Gastroesophageal sphincter (tissue), 4 donors: ENCODE results near the gene GALNT12. TPM values are rescaled to one million over a fixed set of nuclear protein-coding genes. Genes with fewer than 3 reads are reported as not detected.

Experiments used
- ATAC-seq: fragments of 150-250 bp; one replicate; pipeline ENCODE4 v1.9.1; 2016; ENCODE audit warnings: mild to moderate bottlenecking, moderate library complexity
- H3K27ac ChIP-seq, 4 donors: fragments of 200-600 bp; sonication (generic) in 3 of 4; 1 replicate in 3 of 4; 2 replicates in 1 of 4; pipeline ENCODE4 v1.5.1; 2016 to 2019
- H3K27me3 ChIP-seq: fragments of 200-600 bp; sonication (generic); one replicate; pipeline ENCODE4 v1.5.1; 2019
- H3K36me3 ChIP-seq, 2 donors: fragments of 200-600 bp; sonication (generic); one replicate each; pipeline ENCODE4 v1.5.1; 2019; ENCODE audit warnings: control low read depth in 1 of 2
- H3K4me1 ChIP-seq, 3 donors: fragments of 200-600 bp; sonication (generic); 1 replicate in 2 of 3; 2 replicates in 1 of 3; pipeline ENCODE4 v1.5.1; 2016 to 2019; ENCODE audit warnings: control low read depth in 2 of 3
- H3K4me3 ChIP-seq, 2 donors: fragments of 200-600 bp; sonication (generic); one replicate each; pipeline ENCODE4 v1.5.1; 2019; ENCODE audit warnings: mild to moderate bottlenecking in 1 of 2, moderate library complexity in 1 of 2
- H3K9me3 ChIP-seq, 3 donors: fragments of 200-600 bp; sonication (generic); one replicate each; pipeline ENCODE4 v1.5.1; 2017 to 2019; ENCODE audit warnings: control low read depth in 2 of 3
- CTCF ChIP-seq, 4 experiments: fragments of 200-600 bp in 2 of 4; fragments of 450-650 bp in 2 of 4; sonication (generic) in 1 of 4; IDR thresholded peaks; one replicate each; pipeline ENCODE4 v1.5.1; 2017 to 2019; ENCODE audit warnings: antibody characterized with exemption in 4 of 4, mild to moderate bottlenecking in 2 of 4, moderate library complexity in 2 of 4
- EP300 ChIP-seq: sonication (generic); formaldehyde crosslinking; IDR thresholded peaks from one replicate; pipeline ENCODE4 v1.6.1; 2017; ENCODE audit warnings: antibody characterized with exemption, mild to moderate bottlenecking
- POLR2A ChIP-seq, 2 donors: fragments of 450-650 bp; IDR thresholded peaks; one replicate each; pipeline ENCODE4 v1.6.1; 2017; ENCODE audit warnings: antibody characterized with exemption in 2 of 2, mild to moderate bottlenecking in 2 of 2, moderate library complexity in 1 of 2
- POLR2AphosphoS5 ChIP-seq: sonication (generic); formaldehyde crosslinking; IDR thresholded peaks from one replicate; pipeline ENCODE4 v1.6.1; 2017; ENCODE audit warnings: antibody characterized with exemption
- WGBS, 2 donors: methylation state at CpG; one replicate each; pipeline ENCODE4 v1.1.5; 2018; ENCODE audit warnings: low coverage in 1 of 2; 5-methylcytosine and 5-hydroxymethylcytosine counted together
- total RNA-seq, 4 donors: library from RNA; depleted of rRNA; stranded (reverse); fragments of >200 nt; gene quantifications; one replicate each; pipeline ENCODE4 v1.1.0, GENCODE V29; 2016

The GALNT12 gene
- total RNA-seq, 4 donors from 2014 or later, result 13.7 to 34.6 (median 15.2) TPM

- no peak overlapping the region for H3K4me3 ChIP-seq
- TF ChIP-seq POLR2AphosphoS5 (no peak), POLR2A (IDR thresholded peaks at IDR 0.05) (no peak), EP300 (no peak), CTCF (IDR thresholded peaks at IDR 0.05) (no peak)
- no peaks in the 10 kb centered on the region for H3K9me3 ChIP-seq
- no peak for ATAC-seq
- H3K27me3 ChIP-seq, result no peaks in the 10 kb centered on the region
- H3K36me3 ChIP-seq, result peaks cover 0 to 3% of the 10 kb centered on the region in 2 donors
- H3K4me1 ChIP-seq, result peaks cover 0 to 48% (median 0%) of the 10 kb centered on the region in 3 donors
- WGBS, 2 donors, result 85 to 87% methylated on average over 5 of the region's 11 CpGs
- H3K27ac ChIP-seq, result peak overlapping the region in 3 of 4 donors; percentile 27 to 79 (median 73)
These were observed 43.6 kb downstream of the GALNT12 start for GRCh38 chr9:98850851-98851729.

- Histone ChIP-seq H3K27ac (peak overlapping the region in 3 of 4 donors; percentile 1 to 25 (median 12)), H3K4me1 (peaks cover 0 to 48% (median 0%) of the 10 kb centered on the region in 3 donors), H3K27me3 (no peaks in the 10 kb centered on the region), H3K4me3 (no peak overlapping the region), H3K9me3 (no peaks in the 10 kb centered on the region), H3K36me3 (no peaks in the 10 kb centered on the region)
- no peak for TF ChIP-seq CTCF (IDR thresholded peaks at IDR 0.05)
- no peak for TF ChIP-seq EP300
- TF ChIP-seq POLR2AphosphoS5, result no peak
- TF ChIP-seq POLR2A (IDR thresholded peaks at IDR 0.05), result no peak
- 66 to 75% methylated on average over 3 to 6 of the region's 6 CpGs for WGBS, 2 donors
- no peak for ATAC-seq
These were observed 44.4 kb downstream of the GALNT12 start for GRCh38 chr9:98851730-98852459.

GRCh38 chr9:98852460-98852734, 44.9 kb downstream of the GALNT12 start:
- no peaks in the 10 kb centered on the region for H3K27me3 ChIP-seq
- no peak for ATAC-seq
- 70 to 76% methylated on average over 2 to 5 of the region's 6 CpGs for WGBS, 2 donors
- no peaks in the 10 kb centered on the region for H3K36me3 ChIP-seq
- H3K4me3 ChIP-seq, result no peak overlapping the region
- H3K9me3 ChIP-seq, result no peaks in the 10 kb centered on the region
- H3K27ac ChIP-seq, result peak overlapping the region in 1 of 4 donors; percentile 12
- TF ChIP-seq POLR2A (IDR thresholded peaks at IDR 0.05), result no peak
- TF ChIP-seq EP300, result no peak
- no peak for TF ChIP-seq POLR2AphosphoS5
- no peak for TF ChIP-seq CTCF (IDR thresholded peaks at IDR 0.05)
- peaks cover 0 to 48% (median 0%) of the 10 kb centered on the region in 3 donors for H3K4me1 ChIP-seq

GRCh38 chr9:98852961-98853360, 45.5 kb downstream of the GALNT12 start:
- no peak for ATAC-seq
- no CpG with 5 or more reads among the region's 2 CpGs for WGBS, 2 donors
- TF ChIP-seq POLR2A (IDR thresholded peaks at IDR 0.05) (no peak), CTCF (IDR thresholded peaks at IDR 0.05) (no peak), POLR2AphosphoS5 (no peak), EP300 (no peak)
- Histone ChIP-seq H3K36me3 (no peaks in the 10 kb centered on the region), H3K4me1 (peaks cover 0 to 44% (median 0%) of the 10 kb centered on the region in 3 donors), H3K9me3 (no peaks in the 10 kb centered on the region), H3K27me3 (no peaks in the 10 kb centered on the region), H3K27ac (no peak overlapping the region), H3K4me3 (no peak overlapping the region)
